ENCODE data around the gene ASB13.

Gene ASB13, protein sequence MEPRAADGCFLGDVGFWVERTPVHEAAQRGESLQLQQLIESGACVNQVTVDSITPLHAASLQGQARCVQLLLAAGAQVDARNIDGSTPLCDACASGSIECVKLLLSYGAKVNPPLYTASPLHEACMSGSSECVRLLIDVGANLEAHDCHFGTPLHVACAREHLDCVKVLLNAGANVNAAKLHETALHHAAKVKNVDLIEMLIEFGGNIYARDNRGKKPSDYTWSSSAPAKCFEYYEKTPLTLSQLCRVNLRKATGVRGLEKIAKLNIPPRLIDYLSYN

DNA sequence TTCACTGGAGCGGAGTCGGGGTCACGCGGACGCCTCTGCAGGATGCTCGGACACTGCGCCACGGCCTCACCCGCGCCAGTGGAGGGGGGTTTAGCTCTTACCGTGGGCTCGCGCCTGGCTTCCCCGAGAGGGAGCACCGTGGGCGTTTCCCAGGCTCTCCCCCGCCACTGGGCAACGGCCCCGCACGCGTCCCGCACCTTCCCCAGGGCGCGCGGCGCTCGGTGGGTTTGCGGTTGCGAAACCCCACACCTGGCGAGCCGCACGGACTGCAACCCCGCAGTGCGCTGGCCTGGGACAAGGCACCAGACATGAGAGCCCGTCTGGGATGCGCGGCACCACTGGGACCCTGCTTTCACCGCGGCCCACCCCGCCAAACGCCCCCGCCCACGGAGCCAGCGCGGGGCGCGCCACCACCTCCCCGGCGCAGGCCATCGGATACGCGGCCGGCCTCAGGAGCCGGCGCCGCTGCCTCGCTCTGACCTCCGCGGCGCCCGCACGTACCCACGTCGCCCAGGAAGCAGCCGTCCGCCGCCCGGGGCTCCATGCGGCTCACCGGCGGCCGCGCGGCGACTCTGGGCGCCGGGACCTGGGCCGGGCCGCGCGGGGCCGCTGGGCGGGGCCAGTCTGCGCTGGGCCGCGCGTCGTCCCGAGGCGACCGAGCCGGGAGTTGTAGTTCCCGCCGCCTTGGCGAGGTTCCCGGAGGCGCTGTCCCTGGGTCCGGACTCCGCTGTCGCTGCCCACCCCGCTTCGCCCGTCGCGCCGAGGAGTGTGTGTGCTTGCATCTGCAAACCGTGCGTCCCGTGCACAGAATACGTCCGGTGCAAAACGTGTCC is at the start of gene ASB13:
Gene ASB13 (minus strand): TSS at position 588 of the 833 bp plus-strand sequence. CDS start 44 bp downstream, at position 544.
- no peak for DNase-seq

DNA sequence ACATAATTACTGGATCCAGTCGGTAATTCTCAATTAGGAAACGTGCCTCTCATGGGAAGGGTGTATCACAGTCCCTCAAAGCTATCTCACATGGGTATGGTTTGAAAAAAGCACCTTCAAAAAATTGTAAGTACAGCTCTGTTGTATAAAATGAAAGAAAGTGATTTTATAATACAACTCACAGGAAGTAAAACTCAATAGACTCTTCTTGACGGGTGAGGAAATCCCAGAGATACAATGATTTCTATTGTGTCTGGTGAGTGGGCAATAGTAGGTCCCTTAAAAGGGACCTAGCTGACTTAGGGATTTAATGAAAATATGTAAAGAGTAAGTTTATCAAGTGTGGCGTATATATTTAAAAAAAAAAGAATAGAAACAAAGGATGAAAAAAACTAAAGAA is 45.2 kb upstream of the ASB13 start:
- no peak for DNase-seq

DNA sequence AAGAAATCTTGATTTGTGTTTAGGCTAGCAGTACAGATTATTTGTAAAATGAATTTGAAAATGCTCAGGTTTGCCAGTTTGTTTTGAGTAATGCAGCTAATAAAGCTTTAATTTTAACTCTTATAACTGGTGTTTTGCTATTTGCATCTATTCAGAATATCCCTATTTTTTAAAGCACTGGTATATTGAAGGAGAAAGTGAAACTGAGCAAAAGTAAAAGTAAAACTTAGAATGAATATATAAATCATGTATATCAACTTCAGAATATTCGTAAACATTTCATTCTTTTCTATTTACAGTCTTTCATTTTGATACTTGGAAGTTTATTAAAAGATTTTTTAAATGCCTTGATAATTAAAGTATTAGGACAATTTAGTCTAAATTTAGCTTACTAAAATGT is 44.5 kb upstream of the ASB13 start:
- no peak for DNase-seq

DNA sequence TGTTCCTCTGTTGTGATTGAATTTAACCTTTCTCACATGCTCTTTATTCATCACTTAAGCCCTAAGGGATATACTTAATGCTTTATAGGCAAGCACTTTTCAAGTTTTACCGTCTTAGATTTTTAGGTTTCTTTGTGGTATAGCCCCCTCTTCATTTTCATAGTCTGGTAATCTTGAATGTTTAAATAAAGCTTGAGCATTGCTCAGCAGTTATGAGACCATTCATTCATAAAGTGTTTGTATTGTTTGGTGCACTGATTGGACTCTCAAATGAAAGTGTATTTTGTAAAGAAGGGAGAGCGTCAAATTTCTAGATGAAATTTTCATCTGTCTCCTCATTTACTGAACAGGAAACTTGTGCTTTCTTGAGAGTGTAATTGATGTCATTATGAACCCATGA is 43.5 kb upstream of the ASB13 start:
- no peak for DNase-seq

DNA sequence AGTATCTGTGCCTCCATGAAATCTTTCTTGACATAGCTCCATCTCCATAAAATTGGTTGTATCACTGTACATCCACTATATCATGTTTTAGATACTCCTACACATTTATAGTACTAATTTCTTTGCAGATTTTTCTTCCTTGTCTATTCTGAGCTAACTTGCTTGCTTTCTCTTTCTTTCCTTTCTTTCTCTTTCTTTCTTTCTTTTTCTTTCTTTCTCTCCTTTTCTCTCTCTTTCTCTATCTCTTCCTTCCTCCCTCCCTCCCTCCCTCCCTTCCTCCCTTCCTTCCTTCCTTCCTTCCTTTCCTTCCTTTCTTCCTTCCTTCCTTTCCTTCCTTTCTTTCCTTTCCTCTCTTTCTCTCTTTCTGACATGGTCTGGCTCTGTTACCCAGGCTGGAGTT is 42.0 kb upstream of the ASB13 start:
- no peak for DNase-seq

DNA sequence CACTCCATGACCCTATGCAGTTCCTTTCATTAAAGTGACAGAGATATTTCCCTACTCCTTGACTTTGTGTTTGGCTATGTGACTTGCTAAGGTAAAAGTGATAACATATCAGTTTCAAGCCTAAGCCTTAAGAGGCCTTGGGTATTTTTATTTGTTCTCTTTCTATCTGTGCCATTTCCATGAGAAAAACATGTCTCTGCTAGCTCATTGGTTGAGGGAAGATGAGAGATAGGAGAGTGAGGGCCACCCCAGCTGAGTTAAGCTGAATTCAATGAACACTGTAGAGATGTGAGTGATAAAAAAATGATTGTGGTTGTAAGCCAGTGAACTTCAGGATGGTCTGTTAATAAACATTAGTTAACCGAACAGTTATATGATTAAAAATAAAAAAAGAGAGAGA is 31.7 kb upstream of the ASB13 start:
- DNase-seq, result no peak

DNA sequence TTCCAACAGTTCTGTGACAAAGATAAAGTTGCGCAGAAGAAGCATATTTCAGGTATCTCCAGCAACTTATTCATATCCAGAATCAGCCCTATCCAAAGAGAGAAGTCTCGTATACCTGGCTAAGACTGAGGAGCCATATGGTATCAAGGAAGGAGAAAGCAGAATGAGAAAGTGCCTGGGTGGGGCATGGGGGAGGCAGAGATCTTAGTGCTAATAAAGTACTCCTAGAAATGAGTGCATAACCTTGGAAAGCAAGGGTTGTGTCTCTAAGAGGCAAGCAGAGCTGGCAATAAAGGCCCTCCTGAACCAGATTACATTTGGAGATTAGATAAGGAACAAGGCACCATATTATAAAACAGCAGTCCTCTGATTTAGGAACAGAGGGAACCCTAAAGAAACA is 30.9 kb upstream of the ASB13 start:
- DNase-seq, result no peak

DNA sequence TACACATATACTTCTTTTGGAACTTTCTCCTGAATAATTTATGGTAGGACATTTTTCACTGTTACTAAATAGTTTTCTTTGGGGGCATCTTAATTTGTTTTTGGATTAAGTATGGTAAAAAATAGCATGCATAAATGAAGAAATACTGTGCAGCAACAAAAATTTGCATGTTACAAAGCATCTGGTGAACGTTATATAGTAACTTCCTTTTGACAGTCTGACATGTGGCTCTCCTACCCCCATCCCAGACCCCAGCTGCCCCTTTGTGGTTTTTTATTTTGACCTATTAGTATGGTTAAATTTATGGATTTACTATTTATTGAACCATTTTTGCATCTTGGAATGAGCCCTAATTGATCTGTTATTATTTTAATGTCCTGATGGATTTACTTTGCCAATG is 28.2 kb upstream of the ASB13 start:
- DNase-seq, result no peak

DNA sequence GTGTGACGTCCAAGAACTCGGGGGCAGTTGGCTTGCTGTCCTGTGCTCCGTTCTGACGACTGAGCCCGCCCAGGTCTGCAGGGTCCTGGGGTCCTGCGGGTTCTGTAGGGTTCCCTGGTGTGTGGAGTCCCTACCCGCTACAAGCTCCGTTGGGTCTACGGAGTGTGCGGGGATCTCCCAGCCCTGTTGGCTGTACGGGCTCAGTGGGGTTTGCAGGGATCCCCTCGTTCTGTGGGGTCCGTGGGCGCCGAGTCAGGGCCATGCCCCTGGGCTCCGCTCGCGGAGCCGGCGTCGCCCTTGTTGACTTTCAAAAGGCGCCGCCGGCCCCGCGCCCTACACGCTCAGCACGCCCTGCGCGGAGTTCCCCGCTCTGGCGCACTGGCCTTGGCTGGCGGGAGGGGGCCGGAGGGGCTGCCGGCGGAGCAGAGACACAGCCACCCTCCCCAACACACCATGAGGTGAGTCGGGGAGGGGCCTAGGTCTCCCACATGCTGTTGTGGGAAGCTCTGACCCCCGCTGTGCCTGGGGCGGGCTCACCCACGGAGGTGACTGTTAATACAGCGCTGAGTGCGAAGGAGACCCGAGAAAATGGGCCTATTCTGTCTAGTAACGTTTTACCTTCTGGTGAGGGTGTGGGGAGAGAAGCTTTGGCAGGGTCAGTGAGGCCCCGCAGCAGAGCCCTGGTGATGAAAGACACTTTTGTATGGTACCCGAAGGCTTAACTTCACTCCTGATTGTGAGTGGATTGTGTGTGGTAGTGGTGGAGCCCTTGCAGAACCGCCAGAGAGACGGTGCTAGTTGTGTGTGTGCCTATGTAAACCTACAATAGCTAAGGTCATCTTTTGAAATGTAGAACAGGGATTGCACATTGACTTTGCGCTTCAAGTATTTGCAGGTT is 26.3 kb upstream of the ASB13 start:
- no peak for DNase-seq

DNA sequence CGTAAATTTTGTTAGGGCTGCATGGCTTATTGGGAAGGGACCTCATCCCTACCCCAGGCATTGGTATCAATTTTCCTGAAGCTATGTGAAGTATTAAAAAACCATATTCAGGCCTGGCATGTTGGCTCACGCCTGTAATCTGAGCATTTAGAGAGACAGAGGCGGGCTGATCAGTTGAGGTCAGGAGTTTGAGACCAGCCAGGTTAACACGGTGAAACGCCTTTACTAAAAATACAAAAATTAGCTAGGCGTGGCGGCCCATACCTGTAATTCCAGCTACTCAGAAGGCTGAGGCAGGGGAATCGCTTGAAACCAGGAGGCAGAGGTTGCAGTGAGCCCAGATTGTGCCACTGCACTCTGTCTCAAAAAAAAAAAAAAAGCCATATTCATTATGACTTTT is 25.4 kb upstream of the ASB13 start:
- DNase-seq, result no peak

DNA sequence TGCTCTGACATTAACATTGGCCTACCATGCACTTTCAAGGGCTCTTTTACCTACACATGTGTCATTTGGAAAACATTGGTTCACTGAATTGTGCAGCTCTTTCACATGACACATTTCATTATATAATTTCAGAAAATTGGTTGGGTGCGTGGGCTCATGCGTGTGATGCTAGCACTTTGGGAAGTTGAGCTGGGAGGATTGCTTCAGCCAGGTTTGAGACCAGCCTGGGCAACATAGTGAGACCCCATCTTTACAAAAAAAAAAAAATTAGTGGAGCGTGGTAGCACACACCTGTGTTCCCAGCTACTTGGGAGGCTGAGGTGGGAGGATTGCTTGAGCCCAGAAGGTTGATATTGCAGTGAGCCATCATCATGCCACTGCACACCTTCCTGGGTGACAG is 22.2 kb upstream of the ASB13 start:
- no peak for DNase-seq

DNA sequence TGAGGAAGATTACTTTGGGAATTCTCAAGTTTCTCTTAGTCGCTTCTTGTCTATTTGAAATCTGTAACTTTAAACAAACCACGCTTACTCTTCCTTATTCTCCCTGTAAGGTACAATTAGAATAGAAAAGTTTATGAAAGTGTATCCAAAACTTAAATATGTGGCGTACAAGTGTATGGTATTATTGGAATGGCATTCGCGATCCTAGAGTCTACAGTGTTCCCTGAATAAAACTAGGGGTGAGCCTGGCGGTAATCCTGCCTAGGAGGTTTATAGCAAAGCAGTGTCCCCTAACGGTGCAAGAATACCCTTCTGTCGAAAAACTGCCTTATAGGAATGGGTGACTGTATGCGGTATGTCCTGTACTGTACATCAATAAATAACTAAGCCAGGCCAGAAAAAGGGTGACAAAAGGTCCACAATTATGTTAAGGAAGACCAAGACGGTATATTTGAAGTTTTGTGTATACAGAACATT is 19.4 kb upstream of the ASB13 start:
- no peak for DNase-seq

DNA sequence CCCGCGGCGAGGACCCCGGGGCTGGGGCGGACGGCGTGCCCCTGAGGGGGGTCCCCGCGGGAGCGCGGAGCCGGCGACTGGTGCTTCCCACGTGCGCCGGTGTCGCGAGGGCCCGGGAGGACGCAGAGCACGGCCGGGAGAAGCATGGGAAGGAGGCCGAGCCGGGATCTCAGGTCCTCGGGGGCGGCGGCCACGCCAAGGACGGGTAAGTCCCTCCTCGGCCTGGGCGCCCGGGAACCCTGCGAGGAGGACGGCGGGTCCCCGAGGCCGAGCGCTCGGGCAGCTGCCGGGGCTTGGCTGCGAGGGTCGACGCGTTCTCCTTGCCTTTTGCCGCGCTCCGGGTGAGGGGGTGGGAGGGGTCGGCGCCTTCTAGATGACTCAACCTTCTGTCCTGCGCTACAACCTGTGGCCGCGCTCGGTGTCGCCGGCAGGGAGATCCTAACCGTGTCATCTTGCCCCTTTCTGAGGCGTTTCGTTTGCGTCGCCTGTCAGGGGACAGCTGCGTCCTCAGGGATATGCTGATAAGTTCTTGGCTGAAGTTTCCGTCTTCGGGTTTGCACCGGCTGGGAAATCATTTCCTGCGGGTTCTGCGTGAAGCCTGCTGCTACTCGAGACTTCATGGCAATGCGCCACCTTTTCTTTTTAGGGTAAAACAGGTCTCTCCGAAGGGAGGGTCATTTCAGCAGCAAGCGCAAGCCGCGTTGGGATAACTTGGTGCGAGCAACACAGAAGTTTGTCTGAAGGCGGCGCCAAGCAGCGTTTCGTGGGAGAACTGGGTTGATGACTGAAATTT is 18.8 kb upstream of the ASB13 start:
- peak; percentile 65 for DNase-seq

DNA sequence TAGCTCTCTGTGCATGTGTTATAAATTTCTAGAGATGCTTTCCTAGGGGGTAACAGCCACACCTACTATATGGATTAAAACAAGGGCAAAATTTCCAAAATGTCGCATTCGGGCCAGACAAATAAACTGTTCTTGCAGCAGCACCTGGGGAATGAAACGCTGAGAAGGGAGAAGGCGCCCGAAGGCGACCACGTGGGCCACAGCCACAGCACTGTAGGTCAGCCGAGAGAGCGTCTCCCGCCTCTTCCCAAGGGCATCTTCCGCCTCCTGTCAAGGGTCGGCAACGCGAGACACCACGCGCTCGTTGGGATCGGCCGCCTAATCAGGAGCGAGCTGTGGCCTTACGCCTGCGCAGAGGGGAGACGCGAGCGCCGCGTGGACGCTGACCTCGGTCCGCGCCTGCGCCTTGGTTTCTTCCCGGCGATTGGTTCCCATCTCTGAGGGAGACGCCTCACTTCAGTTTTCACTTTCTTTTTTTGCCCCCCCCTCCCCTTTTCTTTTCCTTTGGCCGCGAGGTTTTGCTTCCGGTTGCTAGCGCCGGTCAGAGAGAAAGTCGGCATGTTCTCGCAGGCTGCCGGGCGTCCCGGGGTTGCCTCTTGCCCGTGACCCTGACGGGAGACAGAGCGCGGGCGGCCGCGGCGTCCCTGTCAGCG is 18.0 kb upstream of the ASB13 start, which contains the start of gene TASOR2:
Gene TASOR2 (plus strand): TSS at position 521 of the 653 bp plus-strand sequence. CDS start 35,805 bp downstream, outside the sequence.
- DNase-seq, result peak; percentile 96

DNA sequence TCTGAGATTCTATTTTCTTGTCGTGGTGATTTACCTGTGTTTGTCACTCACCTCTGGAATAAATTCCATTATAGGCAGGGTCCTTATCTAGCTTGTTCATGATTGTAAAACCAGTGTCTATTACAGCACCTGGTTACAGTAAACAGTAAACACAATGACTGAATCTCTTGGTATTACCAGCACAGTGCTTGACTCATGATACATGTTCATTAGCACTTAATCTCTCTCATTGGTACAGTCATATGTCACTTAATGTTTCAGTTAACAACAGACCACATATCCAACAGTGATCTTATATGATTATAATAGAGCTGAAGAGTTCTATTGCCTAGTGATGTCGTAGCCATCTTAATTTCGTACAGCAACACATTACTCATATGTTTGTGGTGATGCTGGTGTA is 16.7 kb upstream of the ASB13 start:
- no peak for DNase-seq

DNA sequence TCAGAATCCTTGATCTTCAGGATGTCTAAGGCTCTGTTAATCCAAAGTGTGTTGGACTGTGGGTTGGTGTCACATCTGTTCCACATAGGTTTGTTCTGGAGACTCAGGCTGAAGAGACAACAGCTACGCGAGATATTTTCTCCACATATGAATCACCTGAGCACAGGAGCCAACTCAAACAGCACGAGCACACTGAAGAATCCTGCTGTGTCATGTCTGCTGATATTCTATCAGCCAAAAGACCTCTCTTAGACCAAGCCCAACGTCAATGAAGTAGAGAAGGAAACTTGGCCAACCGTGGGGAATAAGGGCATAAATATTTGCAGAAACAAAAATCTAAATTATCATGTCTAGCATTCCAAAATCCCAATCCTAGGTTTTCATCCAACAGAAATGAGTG is 15.5 kb upstream of the ASB13 start:
- DNase-seq, result no peak

DNA sequence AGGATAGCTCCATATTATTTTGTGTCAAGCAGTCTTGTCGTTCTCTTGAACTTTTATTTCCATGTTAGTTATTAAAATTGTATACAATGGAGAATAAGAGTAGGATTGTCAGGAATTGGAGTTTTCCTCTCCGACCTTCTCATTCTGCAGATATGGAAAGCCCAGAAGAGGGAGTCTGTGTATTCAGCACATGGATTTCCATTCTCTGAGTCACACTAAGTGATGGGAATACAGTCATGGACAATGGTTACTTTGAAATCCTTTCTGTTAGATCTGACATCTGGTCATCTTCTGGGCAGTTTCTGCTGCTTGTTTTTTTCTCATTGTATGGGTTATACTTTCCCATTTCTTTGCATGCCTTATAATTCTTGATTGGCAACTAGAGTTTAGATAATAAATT is 13.2 kb upstream of the ASB13 start:
- DNase-seq, result no peak

DNA sequence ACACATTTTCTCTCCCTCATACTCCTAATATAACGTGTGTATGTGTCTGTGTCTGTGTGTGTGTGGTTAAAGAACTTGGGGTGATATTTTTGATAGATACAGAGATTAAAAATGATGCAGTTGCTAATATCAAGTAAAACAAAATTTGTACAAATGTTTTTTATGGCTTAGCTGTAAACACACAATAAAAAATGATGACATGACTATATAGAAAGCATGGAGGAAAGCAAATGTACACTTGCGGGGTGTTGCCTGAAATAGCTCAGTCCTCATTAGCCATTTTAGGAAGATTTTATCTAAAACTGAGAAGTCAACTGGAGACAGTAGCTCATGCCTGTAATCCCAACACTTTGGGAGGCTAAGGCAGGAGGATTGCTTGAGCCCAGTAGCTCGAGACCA is 12.6 kb upstream of the ASB13 start:
- DNase-seq, result no peak

DNA sequence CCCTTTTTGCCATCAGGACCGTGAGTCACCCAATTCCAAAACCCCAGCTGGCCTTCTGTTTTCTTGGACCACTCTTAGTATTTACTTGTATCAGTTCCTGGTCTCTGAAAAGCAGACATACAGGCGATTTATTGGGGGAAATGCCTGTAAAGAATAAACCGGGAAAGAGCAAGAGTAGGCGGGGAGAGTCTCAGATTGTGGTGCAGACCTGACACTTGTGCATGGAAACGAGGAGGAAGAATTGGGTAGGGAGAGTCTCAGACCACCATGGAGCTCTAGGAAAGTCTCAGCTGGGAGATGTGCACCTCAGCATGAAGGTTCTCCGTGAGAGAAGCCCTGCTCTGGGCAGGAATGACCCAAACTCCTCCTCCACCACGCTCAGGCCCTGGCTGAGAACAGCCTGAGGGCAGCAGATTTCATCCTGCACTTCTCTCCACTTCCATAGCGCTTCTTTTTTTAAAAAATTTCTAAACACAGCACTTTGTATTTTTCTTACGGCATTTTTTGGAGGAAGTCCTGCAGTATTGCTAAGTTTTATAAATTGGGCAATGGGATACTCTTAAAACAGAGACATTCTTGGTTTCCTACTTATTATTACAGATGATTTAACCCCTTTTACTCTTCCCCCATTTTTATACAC is 12.1 kb upstream of the ASB13 start:
- no peak for DNase-seq

DNA sequence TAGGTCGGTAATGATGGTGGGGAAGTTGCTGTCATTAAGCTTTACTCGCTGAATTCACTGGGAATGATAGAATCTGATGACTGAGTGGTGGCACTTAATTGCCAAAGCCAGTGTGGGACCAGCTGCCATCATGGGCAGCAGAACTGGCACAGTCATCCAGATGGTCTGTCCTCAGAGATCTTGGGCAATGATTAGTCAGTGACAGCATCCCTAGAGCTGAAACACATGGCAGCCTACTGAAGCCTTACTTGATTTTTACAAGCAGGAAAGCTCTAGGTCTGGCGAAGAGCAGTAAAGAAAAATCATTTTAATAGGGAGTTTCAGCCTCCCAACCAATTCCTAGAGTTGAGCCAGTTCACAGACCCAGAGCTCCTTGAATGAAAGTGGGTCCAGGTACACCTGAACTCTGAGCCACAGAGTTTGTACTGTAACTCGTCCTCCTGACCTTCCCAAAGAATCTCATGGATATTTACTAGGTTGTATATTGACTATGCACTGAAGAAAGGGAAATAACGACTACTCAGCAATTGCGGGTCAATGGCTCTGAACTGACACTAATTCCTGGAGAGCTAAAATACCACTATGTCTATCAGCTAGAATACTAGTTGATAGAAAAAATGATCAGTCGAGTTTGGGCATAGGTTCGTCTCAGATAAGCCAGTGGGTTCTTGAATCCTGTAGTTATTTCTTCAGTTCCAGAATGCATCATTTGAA is 4.4 kb upstream of the ASB13 start:
- no peak for DNase-seq

DNA sequence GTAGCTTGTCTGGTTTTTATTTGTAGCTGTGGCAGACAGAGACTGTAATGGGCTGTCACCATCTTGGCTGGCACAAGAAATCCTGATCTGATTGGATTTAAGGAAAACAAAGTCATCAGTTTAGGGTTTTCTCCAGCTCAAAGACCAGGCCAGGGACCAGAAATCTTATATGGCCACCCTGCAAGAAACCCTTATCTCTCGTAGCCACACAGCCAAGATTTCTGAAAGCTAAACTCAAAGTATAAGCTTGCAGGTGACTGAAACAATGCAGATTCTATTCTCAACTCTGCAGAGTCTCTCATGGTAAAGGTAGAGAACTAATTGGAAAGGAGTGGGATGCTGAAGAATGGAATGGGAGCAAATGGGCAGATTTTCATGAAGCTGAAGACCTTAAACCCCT is 3.2 kb upstream of the ASB13 start:
- no peak for DNase-seq

Measured in NK-92 treated with Interleukin-12 subunit alpha and Interleukin-12 subunit beta, amount 100 ng/mL, for 24 hours (cell line).